ENCODE data around the gene FOSL1. TPM values are rescaled to one million over a fixed set of nuclear protein-coding genes. Genes with fewer than 3 reads are reported as not detected.

The FOSL1 gene
- total RNA-seq, 1 experiment from 2014 or later, result 56.1 TPM

DNA sequence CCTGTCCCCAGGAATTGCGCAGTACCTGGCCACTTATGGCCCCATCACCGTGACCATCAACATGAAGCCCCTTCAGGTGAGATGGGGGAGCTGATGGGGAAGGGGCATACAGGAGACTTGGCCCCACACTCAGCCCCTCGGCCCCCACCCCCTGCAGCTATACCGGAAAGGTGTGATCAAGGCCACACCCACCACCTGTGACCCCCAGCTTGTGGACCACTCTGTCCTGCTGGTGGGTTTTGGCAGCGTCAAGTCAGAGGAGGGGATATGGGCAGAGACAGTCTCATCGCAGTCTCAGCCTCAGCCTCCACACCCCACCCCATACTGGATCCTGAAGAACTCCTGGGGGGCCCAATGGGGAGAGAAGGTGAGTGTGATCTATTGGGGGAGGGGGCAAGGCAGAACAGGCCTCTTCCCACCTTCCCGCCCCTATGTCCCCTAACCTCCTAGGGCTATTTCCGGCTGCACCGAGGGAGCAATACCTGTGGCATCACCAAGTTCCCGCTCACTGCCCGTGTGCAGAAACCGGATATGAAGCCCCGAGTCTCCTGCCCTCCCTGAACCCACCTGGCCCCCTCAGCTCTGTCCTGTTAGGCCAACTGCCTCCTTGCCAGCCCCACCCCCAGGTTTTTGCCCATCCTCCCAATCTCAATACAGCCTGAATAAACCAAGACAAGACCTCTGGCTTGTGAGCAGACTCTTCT lies 17.0 kb downstream of the FOSL1 start:
- no peak for DNase-seq (ENCODE audit: extremely low read depth, low read depth)

DNA sequence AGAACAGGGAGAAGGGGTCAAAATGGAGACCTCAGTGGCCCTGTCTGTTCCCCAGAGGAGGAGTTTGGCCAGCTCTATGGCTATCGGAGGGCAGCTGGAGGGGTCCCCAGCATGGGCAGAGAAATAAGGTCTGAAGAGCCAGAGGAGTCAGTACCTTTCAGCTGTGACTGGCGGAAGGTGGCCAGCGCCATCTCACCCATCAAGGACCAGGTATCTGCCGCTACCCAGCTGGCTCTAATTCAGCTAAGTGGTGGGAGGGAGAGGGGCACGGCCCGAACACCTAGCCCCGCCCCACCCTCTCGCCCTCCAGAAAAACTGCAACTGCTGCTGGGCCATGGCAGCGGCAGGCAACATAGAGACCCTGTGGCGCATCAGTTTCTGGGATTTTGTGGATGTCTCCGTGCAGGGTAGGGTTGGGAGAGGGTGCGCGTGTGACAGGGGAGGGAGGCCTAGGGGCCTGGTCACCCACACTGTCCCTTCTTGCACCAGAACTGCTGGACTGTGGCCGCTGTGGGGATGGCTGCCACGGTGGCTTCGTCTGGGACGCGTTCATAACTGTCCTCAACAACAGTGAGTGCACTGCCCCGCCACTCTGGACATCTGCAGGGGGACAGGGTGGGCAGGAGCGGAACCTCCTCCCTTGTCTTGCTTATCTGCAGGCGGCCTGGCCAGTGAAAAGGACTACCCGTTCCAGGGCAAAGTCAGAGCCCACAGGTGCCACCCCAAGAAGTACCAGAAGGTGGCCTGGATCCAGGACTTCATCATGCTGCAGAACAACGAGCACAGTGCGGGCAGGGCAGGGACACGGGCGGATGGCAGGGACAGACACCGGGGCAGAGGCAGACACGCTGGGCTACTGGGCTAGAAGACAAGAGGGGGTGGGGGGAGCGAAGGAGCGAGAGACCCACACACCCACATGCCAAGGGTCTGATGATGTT lies 17.8 kb downstream of the FOSL1 start:
- no peak for DNase-seq (ENCODE audit: extremely low read depth, low read depth)

DNA sequence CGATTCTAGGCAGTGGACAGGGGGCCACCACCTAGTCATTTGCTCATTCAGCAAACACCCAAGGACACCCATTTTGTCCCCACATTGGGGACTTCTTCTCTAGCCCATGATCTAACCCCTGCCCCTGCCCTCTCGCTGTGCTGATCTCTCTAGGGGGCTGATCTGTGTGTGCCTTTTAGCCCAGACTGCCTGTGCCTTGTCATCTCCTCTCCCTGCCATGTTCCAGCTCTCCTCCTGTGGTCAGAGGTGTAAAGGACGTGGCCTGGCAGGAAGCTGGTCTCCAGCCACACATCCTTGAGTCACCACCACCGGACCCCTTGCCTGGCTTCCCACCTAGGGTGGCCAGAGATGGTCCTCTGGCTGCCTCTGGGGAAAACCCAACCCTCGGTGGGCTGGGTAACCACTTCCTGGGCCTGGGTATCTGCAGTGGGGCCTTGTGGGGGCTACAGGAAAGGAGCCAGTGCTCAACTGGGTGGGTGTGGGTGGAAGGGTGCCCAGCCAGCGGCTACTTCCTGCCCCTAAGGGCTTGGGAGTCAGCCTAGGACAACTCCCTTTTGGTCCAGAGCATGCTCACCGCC lies 19.3 kb downstream of the FOSL1 start:
- no peak for DNase-seq (ENCODE audit: extremely low read depth, low read depth)

DNA sequence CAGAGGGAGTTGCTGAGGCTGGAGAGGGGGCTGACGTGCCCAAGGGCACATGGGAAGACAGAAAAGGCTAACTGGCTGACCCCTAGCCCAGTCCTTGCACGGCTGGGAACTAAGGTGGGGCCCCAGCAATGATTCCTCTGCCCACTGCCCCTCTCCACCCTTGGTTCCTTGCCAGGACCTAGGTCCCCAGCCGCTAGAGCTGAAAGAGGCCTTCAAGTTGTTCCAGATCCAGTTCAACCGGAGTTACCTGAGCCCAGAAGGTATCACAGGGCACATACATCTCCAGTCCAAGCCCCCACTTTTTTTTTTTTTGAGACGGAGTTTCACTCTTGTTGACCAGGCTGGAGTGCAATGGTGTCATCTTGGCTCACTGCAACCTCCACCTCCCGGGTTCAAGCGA lies 20.2 kb downstream of the FOSL1 start:
- DNase-seq (ENCODE audit: extremely low read depth, low read depth), result no peak

DNA sequence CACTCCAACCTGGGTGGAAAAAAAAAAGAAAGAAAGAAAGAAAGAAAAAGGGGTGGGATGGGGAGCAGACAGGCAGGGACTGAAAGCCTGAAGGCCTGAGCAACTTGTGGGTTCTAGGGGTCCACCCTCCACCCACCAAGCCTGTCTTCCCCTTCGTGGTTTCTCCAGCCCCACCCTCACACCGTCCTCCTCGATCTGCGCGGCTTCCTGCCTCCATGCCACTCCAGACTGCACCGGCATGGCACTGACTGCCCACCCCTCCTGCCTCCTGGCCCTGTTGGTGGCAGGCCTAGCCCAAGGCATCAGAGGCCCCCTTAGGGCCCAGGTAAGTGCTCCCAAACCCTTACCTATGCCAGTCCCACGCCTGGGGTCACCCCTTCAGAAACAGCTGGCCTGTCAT lies 20.6 kb downstream of the FOSL1 start, which contains the start of gene CTSW:
TSS of gene CTSW (plus strand) at position 221 of the 400 bp plus-strand sequence. CDS start at position 239, 18 bp downstream.
- DNase-seq (ENCODE audit: extremely low read depth, low read depth), result no peak

DNA sequence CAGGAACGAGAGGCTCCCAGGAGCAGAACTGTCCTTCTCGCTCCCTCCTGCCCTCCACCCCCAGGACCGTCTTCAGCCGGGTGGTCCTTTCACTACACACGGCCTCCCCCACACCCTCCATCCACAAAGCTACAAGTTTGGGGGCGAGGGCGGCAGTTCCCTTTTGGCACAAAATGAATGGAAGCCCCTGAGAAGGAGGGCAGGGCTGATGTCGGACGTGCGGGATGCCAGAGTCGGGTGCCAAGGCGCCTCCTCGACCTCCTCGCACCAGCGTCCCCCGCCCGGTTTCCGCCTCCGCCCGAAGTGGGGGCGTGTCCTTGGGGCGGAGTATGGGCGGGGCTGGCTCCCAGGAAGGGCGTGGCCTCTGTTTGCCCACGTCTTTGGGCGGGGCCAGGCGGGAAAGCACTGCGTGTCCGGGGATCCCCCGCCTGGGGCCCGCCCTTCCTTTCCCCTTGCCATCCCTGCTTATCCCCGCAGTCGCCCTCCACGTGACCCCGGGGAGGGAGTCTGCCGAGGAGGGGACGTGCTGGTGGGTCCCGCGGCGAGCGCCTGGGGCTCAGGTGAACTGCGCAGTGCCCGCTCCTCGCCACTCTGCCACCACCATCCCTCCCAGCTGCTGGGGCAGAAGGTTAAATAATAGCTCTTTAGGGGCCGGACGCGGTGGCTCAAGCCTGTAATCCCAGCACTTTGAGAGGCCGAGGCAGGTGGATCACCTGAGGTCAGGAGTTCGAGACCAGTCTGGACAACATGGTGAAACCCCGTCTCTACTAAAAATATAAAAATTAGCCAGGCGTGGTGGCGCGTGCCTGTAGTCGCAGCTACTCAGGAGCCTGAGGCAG lies 26.7 kb downstream of the FOSL1 start:
- peak; percentile 86 for DNase-seq (ENCODE audit: extremely low read depth, low read depth)

DNA sequence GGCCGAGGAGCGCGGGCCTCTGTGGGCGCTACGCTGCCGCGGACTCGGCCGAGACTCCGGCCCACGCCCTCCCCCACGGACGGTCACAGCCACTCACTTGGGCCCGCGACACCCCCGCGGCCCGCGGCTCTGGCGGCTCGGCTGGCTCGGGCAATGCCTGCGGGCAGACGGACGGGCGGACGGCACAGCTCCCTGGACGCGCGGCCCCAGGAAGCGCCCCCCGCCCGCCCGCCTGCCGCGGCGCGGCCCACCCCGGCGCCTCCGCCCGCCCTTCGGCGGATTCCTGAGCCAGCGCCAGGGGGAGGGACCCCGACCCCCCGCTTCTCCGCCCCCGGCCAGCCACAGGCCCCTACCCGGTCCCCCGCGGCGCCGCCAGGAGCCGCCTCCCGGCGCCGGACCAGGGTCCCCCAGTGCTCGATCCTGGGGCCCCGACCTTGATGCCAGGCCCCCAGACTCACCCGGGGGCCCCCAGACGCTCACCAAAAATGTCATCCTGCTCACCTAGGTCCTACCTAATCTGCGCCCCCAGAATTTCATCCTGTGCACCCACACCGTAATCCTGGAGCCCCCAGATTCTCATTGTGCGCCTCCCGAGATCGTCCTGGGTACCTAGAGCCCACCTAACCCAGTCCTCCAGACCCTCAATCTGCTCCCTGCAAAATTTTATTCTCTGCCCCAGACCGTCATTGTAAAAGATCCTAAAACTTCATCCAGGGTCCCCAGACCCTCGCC lies 27.4 kb downstream of the FOSL1 start, which contains the start of gene EFEMP2:
TSS of gene EFEMP2 (minus strand) at position 215 of the 732 bp plus-strand sequence. CDS start 446 bp downstream, outside the sequence.
- DNase-seq (ENCODE audit: extremely low read depth, low read depth), result no peak

DNA sequence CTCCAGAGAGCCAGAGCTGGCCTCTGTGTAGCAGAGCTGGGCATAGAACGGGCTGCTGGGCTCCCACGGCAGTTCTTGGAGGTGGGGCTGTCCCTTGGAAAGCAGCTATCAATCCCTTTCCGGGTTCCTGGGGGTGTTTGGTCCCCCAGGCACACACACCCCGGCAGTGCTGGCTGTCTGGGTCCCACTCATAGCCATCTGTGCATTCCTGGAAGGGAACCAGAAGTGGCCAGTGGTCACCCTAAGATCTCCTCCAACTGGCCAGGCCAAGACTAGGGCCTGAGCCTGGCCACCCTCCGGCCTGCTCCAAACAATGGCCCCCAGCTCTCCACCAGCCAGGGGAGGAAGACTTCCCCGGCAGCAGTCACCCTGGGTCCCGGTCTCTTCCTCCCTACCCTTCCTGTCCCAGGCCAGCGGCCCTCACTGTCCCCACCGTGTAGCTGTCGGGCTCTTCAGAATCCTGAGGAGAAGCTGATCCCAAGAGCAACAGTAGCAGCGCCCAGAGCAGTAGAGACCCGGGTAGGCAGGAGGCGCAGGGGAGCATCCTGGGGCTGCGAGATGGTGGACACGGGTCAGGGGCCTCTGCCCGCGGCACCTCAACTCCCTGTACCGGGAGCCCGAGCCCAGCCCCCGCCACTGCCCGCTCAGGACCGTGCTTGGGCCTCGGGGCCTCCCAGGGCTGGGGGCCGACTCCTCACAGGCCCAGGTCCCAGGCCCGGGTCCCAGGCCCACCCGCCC lies 28.2 kb downstream of the FOSL1 start:
- no peak for DNase-seq (ENCODE audit: extremely low read depth, low read depth)

DNA sequence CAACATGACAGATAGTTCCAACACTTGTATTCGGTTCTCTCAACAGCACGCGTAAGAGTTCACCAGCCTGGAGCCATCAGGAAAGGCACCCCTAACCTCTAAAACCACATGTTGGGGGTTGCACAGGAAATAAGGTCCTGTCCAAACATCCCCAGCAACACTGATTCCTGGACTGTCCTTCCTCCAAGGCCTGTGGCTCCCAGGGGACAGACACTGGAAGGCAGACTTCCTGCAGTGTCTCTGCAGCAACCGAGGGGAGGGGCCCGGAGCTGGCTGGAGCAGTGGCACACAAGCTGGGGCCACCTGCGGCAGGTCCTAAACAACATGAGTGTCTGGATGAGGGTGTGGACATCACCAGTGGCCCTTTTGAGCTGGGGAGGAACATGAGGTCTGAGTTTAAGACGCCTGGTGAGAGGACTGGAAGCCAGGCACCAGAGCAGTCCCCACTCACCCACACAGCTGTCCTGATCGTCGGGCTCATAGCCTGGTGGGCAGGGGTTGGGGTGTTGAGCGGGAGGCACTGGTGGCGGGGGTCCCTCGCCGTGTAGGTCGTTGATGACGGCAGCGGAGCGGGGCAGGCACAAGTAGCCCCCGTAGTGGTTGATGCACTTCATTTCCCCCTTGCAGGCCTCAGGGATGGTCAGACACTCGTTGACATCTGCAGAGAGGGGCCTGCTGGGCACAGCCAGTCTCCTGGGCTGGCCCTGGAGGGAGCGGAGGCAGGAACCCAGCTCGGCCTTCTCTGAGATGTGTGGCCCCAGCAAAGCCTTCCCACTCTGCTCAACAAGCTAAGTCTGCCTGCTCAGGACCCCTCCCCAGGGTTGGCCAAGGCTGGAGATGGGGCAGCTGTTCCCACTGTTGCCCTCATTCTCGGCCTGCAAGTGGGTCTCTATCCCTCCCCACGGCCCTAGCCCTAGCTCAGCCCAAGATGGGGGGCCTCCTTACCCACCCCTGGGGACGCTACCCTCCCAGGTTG lies 29.2 kb downstream of the FOSL1 start:
- DNase-seq (ENCODE audit: extremely low read depth, low read depth), result no peak

DNA sequence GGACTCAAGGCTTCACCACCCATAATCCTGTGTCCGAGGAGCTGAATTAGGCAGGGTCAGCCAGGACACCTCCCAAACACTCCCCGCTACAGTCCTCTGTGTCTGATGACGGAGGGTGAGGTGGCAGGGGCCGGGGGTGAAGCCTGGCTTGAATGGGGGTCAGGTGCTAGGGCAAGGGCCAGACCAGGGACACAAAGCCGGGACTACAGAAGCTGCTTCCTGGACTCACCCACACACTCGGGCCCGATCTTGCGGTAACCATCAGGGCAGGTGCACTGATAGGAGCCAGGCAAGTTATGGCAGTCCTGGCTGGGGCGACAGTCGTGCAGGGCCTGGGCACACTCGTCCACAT lies 29.9 kb downstream of the FOSL1 start:
- DNase-seq (ENCODE audit: extremely low read depth, low read depth), result no peak

DNA sequence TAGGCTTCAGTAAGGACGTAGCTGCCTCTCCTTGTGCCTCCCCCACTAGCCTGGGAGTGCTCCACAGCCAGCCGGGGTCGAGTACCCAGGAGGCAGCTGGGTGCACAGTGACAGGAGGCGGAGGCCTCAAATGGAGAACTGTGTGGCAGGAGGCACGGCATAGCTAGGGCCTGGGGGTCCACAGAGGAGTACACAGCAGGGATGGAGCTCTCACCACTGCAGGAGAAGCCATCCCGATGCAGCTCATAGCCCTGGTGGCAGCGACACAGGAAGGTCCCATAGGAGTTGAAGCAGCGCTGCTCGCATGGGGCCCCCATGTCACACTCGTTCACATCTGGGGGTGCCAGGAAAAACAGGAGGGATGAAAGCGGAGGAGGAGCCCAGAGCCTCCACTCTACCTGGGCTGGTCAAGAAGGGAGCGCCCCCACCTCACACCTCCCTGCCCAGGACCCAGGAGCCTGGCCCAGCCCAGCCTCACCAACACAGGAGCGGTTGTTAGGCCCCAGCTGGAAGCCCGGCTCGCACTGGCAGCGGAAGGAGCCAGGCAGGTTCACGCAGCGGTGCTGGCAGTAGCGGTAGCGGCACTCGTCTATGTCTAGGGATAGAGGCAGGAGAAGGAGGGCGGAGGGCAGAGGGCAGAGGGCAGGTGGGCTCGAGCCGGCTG lies 30.4 kb downstream of the FOSL1 start:
- DNase-seq (ENCODE audit: extremely low read depth, low read depth), result no peak

DNA sequence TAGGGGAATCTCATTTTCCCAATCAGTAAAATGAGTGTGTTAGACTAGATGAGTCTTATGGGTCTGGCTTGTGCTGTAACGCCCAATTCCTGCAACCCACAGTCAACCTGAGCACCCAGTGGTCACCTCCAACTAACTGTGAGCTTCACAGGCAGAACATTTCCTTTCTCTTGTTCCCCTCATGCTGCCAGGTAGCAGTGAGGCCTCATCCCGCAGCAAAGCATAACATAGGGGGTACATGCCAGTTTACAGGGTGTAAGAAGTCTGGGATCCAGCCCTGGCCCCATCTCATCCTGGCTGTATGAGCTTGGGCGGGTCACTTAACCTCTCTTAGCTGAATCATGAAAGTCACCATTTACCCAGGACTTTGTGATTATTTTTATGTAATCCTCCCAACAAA lies 31.3 kb downstream of the FOSL1 start:
- DNase-seq (ENCODE audit: extremely low read depth, low read depth), result no peak

DNA sequence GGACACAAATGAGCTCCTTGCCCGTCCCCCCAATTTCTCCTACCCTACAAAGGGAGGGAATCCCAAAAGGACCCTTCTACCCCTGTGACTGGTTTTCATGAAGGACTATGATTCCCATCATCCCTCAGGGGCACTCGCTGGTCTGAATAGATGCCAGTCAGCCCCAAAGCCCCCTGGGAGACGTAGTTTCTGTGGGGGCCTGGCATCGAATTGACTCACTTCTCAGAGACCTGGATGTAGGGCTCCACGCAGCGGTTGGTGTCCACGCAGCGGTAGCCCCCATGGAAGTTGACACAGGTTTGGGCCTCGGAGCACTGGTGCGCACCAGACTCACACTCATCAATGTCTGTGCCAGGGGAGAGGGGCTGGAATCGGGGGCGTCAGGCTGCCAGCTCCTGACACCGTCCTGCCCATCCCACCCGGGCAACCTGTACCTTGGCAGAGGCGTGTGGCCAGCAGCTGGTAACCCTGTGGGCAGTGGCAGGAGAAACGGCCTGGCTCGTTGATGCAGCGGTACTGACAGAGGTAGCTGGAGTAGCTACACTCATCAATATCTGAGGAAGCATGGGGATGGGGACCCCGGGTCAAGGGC lies 32.0 kb downstream of the FOSL1 start:
- DNase-seq (ENCODE audit: extremely low read depth, low read depth), result no peak

DNA sequence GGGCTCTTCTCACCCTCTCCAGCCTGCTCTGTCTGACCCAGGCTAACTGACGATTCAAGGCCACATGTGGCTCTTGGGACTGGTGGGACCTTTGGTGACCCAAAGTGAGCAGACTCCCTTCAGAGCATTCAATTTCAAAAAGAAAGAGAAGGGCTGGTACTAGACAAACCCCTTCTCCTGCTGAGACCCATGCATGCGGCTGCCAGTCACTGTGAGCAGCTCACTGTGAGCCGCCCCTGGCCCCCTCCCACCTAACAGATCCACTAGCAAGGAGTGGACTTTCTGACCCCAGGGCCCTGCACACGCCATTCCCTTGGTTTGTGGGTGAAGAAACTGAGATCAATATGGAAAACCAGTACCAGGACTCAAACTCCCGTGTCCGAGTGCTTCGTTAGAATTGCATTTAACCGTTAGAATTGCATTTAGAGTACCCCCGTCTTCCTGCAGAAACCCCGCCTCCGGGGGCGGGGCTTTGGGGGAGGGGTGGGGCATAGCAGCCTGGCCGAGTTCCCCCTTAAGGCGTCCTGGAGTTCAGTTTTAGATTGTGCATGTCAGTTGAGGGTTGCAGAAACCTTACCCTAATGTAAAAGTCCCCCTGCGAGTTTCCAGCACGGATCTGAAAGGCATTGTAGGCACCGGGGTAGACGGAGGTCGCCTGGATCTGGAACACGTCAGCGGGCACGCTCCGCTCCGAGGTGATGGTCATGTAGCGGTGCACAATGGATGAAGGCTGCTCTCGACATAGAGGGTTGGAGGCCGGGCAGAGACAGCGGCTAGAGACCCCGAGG lies 32.7 kb downstream of the FOSL1 start:
- no peak for DNase-seq (ENCODE audit: extremely low read depth, low read depth)

DNA sequence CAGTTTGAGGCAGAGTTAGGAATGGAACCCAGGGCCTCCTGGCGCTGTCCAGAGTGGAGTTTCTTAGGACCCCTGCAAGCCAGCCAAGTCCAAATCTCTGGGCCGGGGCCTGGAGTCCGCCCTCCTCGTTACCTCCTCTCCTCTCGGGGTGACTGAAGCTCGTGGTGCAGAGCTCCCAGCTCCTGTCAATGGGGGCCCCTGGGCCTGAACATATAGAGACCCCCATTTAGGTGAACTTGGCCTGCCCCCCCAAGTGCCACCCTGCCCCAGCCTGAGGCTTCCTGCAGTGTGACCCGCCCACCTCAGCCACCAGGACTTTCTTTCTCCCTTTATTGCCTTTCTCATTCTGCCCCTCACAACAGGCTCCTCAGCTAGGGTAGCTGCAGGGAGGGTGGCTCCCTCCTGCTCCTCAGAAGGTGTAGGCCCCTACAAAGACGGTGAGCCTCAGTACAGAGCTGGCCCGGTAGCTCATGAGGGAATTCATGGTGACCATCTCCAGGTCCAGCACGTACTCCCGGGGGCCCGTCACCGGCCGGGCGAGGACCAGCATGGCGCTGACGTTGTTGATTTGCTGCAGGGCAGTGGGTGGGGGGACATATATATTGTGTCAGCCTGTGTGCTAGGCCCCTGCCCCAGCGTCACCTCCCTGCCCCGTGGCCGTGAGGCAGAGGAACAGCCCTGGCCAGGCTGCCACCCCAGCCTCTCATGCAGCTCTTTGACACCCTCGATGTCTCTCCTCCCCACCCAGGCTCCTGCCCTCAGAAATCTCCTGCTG lies 33.5 kb downstream of the FOSL1 start:
- no peak for DNase-seq (ENCODE audit: extremely low read depth, low read depth)

All from NCI-H460 (cell line).